ENCODE results near the gene ESRRA.
A peak's percentile ranks its signal among the peaks of the same experiment; 100 is the strongest.

ESRRA gene

GRCh38 chr11:64352995-64353714, 47.8 kb downstream of the ESRRA start:
- DNase-seq: no peak

- no peak for DNase-seq
Measured at GRCh38 chr11:64353715-64354506, 48.6 kb downstream of the ESRRA start.

- DNase-seq: peak; percentile 78
Measured at GRCh38 chr11:64355078-64355940, 50.0 kb downstream of the ESRRA start.

GRCh38 chr11:64356498-64357411, 51.4 kb downstream of the ESRRA start:
- peak; percentile 31 for DNase-seq

GRCh38 chr11:64357446-64357845, 52.1 kb downstream of the ESRRA start:
- no peak for DNase-seq

GRCh38 chr11:64357904-64358535, 52.7 kb downstream of the ESRRA start:
- DNase-seq: no peak

- no peak for DNase-seq
Measured at GRCh38 chr11:64358536-64358906, 53.2 kb downstream of the ESRRA start.

GRCh38 chr11:64358907-64359711, 53.8 kb downstream of the ESRRA start, which contains the start of gene RPS6KA4:
Gene RPS6KA4 (plus strand): TSS chr11:64359162. CDS start chr11:64359236, 74 bp downstream.
- peak; percentile 63 for DNase-seq

- DNase-seq: no peak
Measured at GRCh38 chr11:64359712-64360445, 54.6 kb downstream of the ESRRA start.

- DNase-seq: no peak
Measured at GRCh38 chr11:64360448-64360921, 55.2 kb downstream of the ESRRA start.

- DNase-seq: no peak
Measured at GRCh38 chr11:64361659-64362058, 56.3 kb downstream of the ESRRA start.

GRCh38 chr11:64362339-64362738, 57.0 kb downstream of the ESRRA start:
- no peak for DNase-seq

GRCh38 chr11:64364435-64364834, 59.1 kb downstream of the ESRRA start:
- DNase-seq: no peak

GRCh38 chr11:64364911-64365310, 59.6 kb downstream of the ESRRA start:
- peak; percentile 39 for DNase-seq

Data from HCEC 1CT (cell line).